ENCODE results near the gene JMJD8. TPM values are rescaled to one million over a fixed set of nuclear protein-coding genes. Genes with fewer than 3 reads are reported as not detected.

JMJD8 gene
- total and polyA plus RNA-seq, 9 of the 15 experiments (the other 6 are each of a cell fraction or from before 2014, with no cell fraction given): 1.2 to 50.6 (median 29.3) TPM

DNA sequence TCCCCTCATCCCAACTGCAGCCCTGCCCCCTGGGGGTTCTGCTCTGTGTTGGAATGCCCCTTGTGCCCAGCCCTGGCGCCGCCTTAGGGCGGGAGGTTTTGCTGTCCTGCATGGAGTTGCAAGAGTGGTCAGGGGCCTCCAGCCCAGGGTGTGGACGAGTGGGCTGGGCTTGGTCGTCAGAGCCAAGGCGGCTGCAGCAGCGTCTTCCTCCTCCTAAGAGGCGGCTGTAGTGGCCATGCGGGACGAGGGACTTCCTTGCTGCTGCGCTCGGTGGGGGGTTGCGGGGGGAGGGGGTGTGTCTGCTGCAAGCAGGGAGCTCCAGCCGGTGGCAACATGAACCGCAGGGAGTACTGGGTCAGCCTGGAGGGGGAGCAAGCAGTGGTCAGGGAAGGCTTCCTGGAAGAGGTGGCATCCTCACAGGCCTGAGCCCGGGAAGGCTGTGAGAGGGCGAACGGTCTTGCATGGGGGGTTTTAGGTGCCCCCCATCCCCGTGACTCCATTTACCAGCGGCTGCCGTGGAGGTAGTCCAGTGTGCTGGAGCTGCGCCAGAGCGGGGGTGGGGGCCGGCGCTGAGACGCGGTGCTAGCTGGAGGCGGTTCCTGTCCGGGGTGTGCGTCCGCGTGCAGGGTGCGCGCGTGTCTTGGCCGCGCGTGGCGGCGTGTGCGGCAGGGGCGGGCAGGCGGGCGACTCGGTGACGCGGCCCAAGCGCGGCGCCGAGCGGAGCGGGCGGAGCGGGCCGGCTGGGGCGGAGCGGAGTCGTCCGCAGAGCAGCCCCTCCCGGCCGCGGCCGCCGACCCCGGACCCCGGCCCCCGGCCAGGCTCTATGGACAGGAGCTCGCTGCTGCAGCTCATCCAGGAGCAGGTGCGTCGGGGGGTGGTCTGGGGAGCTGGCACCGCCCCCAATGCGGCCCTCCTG lies 8.9 kb downstream of the JMJD8 start, which contains the start of gene RHBDL1 (continued):
- TF ChIP-seq TGIF2 (CRISPR knock-in tag; IDR thresholded peaks at IDR 0.05) (no peak), E2F6 (IDR thresholded peaks at IDR 0.05; ENCODE audit: borderline replicate concordance in 1 of 2, extremely low read depth in 1 of 2, insufficient read depth in 1 of 2, insufficient read length in 1 of 2, low read depth in 1 of 2, low read length in 1 of 2, poor library complexity in 1 of 2, severe bottlenecking in 1 of 2) (peak in 1 of 2 experiments; percentile 65), CBX2 (IDR thresholded peaks at IDR 0.05; ENCODE audit: insufficient read depth, low read length, poor library complexity, severe bottlenecking) (no peak), COPS2 (conservative IDR thresholded peaks at IDR 0.05) (no peak), MCM3 (IDR thresholded peaks at IDR 0.05) (no peak), ZNF444 (CRISPR knock-in tag; IDR thresholded peaks at IDR 0.05) (no peak), ARHGAP35 (IDR thresholded peaks at IDR 0.05; ENCODE audit: partially characterized antibody) (no peak), ZNF274 (IDR thresholded peaks at IDR 0.05; ENCODE audit: borderline replicate concordance, low read depth, low read length) (no peak), SAFB2 (IDR thresholded peaks at IDR 0.05; ENCODE audit: borderline replicate concordance, low read depth, low read length, severe bottlenecking) (no peak), FIP1L1 (IDR thresholded peaks at IDR 0.05; ENCODE audit: low read depth, low read length, poor library complexity, severe bottlenecking) (peak; percentile 63), LCOR (CRISPR knock-in tag; IDR thresholded peaks at IDR 0.05) (no peak), JUNB (CRISPR knock-in tag; conservative IDR thresholded peaks at IDR 0.05) (no peak), ARID2 (IDR thresholded peaks at IDR 0.05) (no peak)
- TF ChIP-seq, protein P1, sequence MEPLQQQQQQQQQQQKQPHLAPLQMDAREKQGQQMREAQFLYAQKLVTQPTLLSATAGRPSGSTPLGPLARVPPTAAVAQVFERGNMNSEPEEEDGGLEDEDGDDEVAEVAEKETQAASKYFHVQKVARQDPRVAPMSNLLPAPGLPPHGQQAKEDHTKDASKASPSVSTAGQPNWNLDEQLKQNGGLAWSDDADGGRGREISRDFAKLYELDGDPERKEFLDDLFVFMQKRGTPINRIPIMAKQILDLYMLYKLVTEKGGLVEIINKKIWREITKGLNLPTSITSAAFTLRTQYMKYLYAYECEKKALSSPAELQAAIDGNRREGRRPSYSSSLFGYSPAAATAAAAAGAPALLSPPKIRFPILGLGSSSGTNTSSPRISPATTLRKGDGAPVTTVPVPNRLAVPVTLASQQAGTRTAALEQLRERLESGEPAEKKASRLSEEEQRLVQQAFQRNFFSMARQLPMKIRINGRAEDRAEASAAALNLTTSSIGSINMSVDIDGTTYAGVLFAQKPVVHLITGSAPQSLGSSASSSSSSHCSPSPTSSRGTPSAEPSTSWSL (CRISPR knock-in tag; IDR thresholded peaks at IDR 0.05; ENCODE audit: borderline replicate concordance): no peak
- TF ChIP-seq, protein P2, sequence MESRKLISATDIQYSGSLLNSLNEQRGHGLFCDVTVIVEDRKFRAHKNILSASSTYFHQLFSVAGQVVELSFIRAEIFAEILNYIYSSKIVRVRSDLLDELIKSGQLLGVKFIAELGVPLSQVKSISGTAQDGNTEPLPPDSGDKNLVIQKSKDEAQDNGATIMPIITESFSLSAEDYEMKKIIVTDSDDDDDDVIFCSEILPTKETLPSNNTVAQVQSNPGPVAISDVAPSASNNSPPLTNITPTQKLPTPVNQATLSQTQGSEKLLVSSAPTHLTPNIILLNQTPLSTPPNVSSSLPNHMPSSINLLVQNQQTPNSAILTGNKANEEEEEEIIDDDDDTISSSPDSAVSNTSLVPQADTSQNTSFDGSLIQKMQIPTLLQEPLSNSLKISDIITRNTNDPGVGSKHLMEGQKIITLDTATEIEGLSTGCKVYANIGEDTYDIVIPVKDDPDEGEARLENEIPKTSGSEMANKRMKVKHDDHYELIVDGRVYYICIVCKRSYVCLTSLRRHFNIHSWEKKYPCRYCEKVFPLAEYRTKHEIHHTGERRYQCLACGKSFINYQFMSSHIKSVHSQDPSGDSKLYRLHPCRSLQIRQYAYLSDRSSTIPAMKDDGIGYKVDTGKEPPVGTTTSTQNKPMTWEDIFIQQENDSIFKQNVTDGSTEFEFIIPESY (CRISPR knock-in tag; IDR thresholded peaks at IDR 0.05): peak; percentile 37; the same call in 1 of the 2 replicates
- TF ChIP-seq, protein P3, sequence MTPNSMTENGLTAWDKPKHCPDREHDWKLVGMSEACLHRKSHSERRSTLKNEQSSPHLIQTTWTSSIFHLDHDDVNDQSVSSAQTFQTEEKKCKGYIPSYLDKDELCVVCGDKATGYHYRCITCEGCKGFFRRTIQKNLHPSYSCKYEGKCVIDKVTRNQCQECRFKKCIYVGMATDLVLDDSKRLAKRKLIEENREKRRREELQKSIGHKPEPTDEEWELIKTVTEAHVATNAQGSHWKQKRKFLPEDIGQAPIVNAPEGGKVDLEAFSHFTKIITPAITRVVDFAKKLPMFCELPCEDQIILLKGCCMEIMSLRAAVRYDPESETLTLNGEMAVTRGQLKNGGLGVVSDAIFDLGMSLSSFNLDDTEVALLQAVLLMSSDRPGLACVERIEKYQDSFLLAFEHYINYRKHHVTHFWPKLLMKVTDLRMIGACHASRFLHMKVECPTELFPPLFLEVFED (CRISPR knock-in tag; conservative IDR thresholded peaks at IDR 0.05): 0 out of 2 replicates have a peak, but pooled peaks have one; percentile 56
- TF ChIP-seq, protein P4, sequence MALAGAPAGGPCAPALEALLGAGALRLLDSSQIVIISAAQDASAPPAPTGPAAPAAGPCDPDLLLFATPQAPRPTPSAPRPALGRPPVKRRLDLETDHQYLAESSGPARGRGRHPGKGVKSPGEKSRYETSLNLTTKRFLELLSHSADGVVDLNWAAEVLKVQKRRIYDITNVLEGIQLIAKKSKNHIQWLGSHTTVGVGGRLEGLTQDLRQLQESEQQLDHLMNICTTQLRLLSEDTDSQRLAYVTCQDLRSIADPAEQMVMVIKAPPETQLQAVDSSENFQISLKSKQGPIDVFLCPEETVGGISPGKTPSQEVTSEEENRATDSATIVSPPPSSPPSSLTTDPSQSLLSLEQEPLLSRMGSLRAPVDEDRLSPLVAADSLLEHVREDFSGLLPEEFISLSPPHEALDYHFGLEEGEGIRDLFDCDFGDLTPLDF (CRISPR knock-in tag; IDR thresholded peaks at IDR 0.05): no peak

Measured in K562 (cell line).